Fibroblast of skin of back (primary cell): Measurements from ENCODE around the gene GLS2. TPM values are rescaled to one million over a fixed set of nuclear protein-coding genes. Genes with fewer than 3 reads are reported as not detected.
"Not testable (repeated sequence)": the region's sequence is repeated elsewhere in the genome, so short reads cannot be mapped to it uniquely, and the experiment has no call there.

Source experiments
- DNase-seq: peaks from one replicate; pipeline ENCODE4 v3.0.0-alpha.2; 2013
- polyA plus RNA-seq, 2 experiments: library from polyadenylated mRNA; unstranded; fragments of 120-200 nt; gene quantifications; one replicate each; pipeline ENCODE4 v1.2.1, GENCODE V29; 2013; ENCODE audit not compliant: insufficient read length in 2 of 2

Gene GLS2
- polyA plus RNA-seq (2013, experiment 1 of 2; ENCODE audit: insufficient read length), result not detected
- polyA plus RNA-seq (2013, experiment 2 of 2; ENCODE audit: insufficient read length), result not detected

DNA sequence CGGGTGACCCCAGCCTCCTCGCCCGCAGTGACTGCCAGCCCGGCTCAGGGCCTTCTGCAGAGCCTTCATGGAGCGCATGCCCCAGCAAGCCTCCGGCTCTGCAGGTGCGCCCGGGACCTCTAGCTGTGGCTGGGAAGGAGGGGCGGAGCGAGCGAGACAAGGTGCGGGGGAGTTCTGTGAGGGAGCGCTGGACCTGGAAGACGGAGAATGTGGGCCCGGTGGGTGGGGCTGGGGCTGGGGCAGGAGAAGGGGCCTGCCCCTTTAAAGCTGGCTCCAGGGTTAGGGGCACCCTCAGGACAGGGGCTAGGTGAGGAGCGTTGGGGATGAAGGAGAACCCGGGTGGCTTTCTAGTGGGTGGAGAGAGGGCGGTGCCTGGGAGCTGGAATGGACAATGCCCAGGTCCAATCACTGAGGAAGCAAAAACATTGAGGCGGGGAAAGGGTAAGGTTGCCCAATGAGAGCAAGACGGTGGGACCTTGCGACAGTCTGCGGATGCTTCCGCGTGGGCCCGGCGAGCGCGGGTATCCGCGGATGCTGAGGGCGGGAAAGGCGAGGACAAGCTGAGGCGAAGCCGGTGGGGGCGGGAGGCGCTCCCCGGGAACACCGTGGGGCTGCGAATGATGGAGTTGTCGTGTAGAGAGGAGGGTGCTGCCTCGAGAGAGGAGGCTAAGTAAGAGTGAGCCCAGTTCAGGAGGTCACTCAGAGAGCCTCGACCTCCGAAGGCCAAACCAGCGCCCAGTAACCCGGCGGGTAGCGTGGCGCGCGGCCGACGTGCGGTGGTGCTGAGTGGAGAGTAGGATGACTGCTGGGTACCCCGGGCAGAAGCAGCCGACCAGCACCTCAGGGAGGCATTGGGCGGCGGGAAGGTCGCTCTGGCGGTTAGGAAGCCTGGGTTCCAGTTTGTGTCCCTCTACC is at the start of gene GLS2:
TSS of gene GLS2 (minus strand) at position 121 of the 915 bp plus-strand sequence. CDS start at position 78, 43 bp downstream.
- DNase-seq, result peak; percentile 73

DNA sequence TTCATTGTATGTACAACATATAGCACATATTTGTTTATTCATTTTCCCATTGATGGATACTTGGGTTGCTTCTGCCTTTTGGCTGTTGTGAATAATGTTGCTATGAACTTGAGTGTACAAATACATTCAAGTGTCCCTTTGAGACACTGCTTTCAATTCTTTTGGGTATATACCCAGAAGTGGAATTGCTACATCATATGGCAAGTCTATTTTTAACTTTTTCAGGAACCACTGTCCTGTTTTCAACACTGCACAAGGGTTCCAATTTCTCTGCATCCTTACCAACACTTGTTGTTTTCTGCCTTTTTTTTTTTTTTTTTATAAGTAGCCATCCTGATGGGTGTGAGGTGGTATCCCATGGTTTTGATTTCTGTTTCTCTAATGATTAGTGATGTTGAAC is 49.6 kb upstream of the GLS2 start:
- no peak for DNase-seq

DNA sequence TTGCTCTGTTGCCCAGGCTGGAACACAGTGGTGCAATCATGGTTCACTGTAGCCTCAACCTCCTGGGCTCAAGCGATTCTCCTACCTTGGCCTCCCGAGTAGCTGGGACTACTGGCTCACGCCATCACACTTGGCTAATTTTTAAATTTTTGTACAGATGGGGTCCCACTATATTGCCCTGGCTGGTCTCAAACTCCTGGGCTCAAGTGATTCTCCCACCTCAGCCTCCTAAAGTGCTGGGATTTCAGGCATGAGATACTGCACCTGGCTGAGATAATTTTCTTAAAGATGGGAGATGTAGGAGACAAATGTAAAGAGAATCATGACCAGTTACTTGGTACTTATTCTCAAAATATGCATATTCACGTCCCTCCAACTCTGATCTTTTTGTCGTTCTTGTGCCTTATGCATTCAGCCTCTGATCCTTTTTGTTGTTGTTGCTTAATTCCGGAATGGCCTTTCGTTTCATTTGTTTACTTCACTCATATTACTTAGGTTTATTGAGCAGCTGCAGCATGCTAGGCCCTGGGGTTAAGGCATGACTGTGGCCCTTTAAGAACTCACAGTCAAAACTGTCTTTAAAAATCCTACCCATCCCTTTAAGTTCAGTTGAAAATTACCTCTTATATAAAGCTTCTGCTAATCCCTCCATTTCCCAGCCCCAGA is 42.6 kb upstream of the GLS2 start:
- DNase-seq, result no peak

DNA sequence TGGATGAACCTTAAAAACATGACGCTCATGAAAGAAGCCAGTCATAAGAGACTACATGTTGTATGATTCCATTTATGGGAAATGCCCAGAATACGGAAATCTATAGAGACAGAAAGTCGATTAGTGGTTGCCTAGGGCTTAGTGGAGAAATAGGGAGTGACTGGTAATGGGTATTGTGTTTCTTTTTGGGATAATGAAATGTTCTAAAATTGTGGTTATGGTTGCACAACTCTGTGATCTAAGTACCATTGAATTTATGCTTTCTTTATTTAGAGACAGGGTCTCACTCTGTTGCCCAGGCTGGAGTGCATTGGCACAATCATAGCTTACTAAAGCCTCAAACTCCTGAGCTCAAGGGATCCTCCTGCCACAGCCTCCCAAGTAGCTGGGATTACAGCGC is 41.7 kb upstream of the GLS2 start:
- DNase-seq, result no peak

DNA sequence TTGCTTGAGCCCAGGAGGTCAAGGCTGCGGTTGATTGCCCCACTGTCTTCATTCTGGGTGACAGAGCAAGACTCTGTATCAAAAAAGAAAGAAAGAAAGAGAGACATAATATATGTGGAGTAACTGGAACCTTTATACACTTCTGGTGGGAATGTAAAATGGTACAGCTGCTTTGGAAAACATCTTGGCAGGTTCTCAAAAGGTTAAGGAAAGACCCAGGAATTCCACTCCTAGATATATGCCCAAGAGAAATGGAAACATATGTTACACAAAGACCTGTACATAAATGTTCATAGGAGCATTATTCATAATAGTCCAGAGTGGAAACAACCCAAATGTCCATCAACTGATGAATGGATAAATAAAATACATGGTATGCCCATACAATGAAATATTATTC is 40.9 kb upstream of the GLS2 start:
- DNase-seq, result no peak

DNA sequence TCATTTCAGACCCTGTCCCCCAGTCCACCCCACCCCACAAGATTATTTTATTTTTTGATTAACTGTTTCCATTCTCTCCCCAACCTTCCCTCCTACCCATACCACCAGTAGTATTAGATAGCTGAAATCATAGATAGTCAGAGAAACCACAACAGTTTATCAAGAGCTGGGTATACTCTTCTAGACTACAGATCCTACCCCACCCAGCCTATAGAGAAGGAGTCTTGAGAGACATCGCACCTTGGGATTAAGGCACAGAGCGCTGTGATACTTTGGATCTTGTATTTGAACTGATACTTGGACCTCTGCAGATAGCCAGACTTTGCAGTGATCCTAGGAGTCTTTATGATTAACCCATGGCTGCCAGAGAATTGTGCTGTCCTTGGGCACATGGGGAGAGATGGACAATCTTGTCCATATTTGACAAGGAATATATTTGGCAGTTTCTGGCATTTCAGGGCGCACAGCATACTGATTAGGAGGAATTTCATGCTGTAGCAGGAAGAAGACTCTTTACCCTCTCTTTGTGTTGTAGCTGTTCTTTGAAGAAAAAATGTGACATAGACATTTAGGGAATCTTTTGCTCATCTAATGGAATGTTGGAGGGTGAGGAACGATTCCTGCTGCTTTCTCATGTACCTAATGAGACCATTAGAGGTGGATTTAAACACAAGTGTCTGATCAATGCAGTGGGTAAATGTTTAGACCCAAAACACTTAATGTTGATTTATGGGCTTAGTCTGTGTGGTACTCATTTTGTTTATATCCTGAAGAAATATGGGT is 34.6 kb upstream of the GLS2 start:
- DNase-seq, result peak; percentile 64

DNA sequence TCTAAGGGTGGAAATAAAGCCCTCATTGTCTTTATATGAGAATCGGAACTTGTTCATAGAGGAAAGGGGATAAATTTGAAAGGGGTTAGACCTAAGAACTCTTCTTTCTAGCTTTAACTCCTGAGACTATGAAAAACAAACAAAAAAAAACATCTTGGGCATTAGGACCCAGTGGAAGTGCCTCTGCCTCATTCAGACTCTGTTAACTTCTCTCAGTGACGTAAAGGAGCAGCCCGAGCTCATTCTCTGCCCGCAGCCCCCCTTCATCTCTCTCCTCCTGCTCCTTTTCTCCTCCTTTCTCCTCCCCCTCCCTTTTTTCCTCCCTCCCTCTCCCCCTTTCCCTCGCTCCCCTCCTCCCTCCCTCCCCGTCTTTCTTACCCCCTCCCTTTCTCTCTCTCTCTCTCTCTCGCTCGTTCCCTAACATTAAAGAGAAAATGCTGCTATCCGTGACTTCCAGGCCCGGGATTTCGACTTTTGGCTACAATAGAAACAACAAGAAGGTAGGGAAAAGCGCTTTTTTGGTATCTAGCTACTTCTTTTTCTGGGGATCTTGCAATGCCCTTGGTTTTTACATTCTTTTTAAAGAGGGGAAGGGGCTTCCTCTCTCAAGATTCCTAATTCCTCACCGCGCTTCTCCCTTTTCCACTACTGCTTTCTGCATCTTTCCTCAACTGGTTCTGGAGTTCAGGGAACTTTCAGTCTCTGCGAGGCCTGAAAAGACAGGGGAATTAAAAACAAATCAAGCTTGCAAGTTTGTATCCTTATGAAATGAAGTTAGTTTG is 33.8 kb upstream of the GLS2 start, which contains the start of gene RBMS2:
TSS of gene RBMS2 (plus strand) at position 231 of the 782 bp plus-strand sequence. CDS start at position 435, 204 bp downstream.
- DNase-seq, result peak; percentile 95

DNA sequence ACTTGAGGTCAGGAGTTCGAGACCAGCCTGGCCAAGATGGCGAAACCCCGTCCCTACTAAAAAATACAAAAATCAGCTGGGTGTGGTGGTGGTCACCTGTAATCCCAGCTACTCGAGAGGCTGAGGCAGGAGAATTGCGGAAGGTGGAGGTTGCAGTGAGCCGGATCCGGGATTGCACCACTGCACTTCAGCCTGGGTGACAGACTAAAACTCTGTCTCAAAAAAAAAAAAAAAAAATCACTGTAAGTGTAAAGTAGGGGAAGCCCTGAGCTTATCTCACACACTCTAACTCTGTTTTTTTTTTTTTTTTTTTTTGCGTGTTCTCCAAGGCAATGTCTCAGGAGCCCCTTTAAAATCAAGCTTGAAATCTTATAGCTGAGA is 33.2 kb upstream of the GLS2 start:
- DNase-seq, result no peak

DNA sequence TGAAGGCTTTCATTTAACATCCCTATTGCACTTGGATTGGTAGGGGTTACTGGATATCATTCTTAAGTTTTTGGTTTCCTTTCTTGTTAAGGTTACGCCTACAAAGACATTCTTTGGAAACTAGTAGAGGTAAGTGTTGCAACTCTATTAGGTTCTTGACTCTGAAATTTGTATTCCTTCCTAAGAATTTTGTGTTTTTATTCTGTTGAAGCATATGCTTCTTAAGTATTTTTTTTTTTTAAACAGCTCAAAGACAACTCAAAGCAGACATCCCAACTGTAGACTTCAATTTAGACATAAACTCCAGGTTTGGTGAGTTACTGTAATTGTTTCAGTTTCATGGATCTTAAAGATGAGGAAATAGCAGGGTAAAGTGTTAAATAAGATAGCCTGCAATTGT is 32.5 kb upstream of the GLS2 start:
- no peak for DNase-seq

DNA sequence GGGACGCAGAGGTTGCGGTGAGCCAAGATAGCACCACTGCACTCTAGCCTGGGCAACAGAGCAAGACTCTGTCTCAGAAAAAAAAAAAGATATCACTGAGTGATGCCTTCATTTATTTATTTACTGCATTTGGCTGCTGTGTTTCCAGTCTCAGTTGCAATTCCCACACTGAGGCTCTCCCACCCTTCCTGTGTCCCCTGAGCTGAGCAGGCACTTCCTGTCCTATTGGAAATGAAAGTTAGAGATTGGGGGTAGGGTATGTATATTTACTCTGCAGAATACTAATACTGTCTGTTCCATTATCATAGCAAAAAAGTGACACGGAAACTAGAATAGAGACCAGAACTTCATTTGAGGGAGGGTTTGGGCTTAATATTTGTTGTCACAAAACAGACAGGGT is 32.1 kb upstream of the GLS2 start:
- peak; percentile 27 for DNase-seq

DNA sequence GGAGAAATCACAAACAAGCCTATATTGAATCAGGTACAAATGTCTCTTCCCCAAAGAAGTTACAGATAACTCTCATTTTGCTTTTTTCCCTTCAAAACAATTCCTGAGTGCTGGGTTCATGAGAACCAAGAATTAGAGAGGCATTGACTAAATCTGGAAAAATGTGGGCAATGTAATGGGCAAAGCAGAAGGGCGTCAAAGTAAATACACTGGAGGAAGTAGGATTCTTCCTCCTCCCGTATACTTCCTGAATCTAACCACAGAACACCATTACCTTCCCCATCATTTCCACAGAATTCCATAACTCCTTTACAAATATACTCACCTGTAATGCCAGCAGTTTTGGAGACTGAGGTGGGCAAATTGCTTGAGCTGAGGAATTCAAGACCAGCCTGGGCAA is 30.6 kb upstream of the GLS2 start:
- peak; percentile 84 for DNase-seq

DNA sequence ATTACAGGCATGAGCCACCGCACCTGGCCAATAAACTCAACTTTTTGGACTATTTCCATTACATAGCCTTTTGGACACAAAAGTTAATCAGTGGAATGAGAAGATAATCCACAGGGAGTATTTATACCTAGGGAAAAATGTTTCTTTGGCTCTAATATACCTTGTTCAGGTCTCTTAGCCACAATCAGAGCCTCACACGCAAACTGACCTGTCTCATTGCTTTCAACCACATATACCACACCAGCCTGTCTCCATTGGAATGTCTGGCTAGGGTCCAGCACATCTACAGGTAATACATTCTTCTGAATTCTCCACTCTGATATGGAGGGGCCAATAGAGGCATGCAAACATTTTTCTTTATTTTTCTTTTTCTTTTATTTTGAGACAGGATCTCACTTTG is 29.9 kb upstream of the GLS2 start:
- no peak for DNase-seq

DNA sequence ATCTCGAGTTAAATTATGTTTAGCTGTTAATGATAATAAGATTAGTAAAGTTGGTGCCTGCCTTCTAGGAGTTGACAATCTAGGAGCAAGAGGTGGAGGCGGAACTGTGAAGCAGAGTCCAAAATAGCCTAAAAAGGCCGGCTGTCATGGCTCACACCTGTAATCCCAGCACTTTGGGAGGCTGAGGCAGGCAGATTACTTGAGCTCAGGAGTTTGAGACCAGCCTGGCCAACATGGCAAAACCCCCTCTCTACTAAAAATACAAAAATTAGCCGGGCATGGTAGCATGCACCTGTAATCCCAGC is 26.0 kb upstream of the GLS2 start:
- DNase-seq, result not testable (repeated sequence)

DNA sequence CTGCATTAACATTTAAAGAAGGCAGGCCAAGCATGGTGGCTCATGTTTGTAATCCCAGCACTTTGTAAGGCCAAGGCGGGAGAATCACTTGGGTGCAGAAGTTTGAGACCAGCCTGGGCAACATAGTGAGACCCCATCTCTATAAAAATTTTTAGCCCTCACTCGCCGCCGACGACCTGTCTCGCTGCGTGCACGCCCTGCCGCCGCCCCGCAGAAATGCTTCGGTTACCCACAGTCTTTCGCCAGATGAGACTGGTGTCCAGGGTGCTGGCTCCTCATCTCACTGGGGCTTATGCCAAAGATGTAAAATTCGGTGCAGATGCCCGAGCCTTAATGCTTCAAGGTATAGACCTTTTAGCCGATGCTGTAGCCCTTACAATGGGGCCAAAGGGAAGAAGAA is 22.8 kb upstream of the GLS2 start:
- no peak for DNase-seq

DNA sequence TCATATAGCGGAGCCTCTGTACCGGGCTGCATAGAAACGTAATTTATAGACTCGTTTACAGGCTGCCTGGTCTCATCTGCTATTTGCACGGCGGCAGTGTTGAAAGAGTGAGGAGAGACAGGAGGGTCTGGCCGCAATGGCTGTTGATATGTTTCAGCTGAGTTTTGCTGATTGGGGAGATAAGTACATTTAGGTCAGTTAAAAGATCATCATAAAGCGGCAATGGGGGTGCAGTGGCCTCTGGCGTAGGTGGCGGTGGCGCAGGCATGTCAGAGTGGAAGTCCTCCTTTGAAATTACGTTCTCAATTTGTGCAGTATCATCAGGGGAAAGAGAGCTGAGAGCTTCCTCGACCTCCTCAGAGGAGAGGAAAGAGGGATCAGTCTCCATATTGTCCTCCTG is 11.9 kb upstream of the GLS2 start:
- DNase-seq, result not testable (repeated sequence)

DNA sequence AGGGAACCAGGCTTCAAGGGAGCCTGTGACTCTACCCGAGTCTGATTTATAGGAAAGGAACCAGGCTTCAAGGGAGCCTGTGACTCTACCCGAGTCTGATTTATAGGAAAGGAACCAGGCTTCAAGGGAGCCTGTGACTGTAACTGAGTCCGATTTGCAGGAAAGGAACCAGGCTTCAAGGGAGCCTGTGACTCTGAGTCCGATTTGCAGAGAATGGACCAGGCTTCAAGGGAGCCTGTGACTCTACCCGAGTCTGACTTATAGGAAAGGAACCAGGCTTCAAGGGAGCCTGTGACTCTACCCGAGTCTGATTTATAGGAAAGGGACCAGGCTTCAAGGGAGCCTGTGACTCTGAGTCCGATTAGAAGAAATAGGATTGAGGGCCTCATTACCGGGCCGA is 11.5 kb upstream of the GLS2 start:
- not testable (repeated sequence) for DNase-seq

DNA sequence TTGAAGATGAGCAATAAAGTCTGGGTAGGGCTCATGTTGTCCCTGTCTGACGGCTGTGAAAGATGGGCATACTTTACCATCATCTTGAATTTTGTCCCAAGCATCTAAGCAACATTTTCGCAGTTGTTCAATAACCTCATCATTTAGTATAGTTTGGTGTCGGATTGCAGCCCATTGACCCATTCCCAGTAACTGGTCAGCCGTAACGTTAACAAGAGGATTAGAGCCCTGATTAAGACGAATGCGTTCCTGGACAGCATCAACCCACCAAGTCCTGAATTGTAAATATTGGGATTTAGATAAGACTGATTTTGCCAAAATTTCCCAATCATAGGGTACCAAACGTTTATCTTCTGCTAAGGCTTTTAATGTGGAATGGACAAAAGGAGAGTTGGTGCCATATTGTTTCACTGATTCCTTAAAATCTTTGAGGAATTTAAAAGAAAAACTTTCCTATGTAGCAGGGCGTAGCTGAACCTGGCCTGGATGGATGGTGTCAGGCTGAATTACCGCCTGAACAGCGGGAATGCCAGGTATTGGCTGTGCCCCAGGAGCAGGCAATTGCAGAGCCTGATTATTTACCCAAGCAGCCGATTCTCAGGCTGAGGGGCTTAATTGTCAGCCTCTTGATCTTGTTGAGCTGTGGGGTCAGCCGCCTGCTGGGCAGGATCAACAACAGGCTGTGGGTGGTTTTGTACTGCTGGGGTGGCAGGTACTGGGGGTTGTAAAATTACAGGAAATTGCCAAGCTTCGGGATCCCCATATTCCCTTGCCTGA is 10.4 kb upstream of the GLS2 start:
- DNase-seq, result not testable (repeated sequence)

DNA sequence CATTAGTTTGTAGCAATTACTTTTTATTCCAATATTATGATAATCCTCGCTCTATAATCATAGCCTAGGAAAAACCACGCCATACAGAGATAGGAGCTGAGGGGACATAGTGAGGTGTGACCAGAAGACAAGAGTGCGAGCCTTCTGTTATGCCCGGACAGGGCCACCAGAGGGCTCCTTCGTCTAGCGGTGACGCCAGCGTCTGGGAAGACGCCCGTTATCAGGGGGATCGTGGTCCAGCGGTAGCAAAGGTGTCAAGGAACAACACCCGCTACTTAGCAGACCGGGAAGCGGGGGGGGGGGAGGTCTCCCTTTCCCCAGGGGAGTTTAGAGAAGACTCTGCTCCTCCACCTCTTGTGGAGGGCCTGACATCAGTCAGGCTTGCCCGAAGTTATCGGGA is 8.7 kb upstream of the GLS2 start:
- peak; percentile 34 for DNase-seq

DNA sequence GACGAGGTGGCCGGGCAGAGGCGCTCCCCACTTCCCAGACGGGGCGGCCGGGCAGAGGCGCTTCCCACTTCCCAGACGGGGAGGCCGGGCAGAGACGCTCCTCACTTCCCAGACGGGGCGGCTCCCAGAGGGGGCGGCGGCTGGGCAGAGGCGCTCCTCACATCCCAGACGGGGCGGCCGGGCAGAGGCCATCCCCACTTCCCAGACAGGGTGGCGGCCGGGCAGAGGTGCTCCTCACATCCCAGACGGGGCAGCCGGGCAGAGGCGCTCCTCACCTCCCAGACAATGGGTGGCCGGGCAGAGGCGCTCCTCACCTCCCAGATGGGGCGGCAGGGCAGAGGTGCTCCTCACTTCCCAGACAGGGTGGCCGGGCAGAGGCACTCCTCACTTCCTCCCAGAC is 6.5 kb upstream of the GLS2 start:
- not testable (repeated sequence) for DNase-seq

DNA sequence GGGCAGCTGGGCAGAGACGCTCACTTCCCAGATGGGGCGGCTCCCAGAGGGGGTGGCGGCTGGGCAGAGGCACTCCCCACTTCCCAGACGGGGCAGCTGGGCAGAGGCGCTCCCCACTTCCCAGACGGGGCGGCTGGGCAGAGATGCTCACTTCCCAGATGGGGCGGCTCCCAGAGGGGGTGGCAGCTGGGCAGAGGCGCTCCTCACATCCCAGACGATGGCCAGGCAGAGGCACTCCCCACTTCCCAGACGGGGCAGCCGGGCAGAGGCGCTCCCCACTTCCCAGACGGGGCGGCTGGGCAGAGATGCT is 6.1 kb upstream of the GLS2 start:
- not testable (repeated sequence) for DNase-seq

DNA sequence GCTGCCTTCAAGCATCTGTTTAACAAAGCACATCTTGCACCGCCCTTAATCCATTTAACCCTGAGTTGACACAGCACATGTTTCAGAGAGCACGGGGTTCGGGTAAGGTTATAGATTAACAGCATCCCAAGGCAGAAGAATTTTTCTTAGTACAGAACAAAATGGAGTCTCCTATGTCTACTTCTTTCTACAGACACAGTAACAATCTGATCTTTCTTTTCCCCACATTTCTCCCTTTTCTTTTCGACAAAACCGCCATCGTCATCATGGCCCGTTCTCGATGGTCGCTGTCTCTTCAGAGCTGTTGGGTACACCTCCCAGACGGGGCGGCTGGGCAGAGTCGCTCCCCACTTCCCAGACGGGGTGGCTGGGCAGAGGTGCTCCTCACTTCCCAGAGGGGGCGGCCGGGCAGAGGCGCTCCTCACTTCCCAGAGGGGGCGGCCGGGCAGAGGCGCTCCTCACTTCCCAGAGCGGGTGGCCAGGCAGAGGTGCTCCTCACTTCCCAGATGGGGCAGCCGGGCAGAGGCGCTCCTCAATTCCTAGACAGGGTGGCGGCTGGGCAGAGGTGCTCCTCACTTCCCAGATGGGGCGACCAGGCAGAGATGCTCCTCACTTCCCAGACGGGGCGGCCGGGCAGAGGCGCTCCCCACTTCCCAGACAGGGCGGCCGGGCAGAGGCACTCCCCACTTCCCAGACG is 5.6 kb upstream of the GLS2 start:
- not testable (repeated sequence) for DNase-seq
